Stimulated activated naive CD8-positive, alpha-beta T cell treated with anti-CD3 and anti-CD28 coated beads, Interleukin-15, amount 100 ng/mL, for 72 hours (primary cell): ENCODE data around the gene FZD10.
A peak's percentile ranks its signal among the peaks of the same experiment; 100 is the strongest.

Experiments
- ATAC-seq: fragments of 150-1000 bp; cut with Tn5 transposase; 2 replicates; pipeline ENCODE4 v1.10.0; 2021; ENCODE audit warnings: mild to moderate bottlenecking, moderate library complexity
- DNase-seq, 2 donors: peaks; one replicate each; pipeline ENCODE4 v3.0.0; 2021 to 2022
- H3K27ac Mint-ChIP-seq, 2 donors: one replicate each; pipeline ENCODE4 v1.8.0; 2022; ENCODE audit warnings: mild to moderate bottlenecking in 2 of 2, mixed read lengths in 2 of 2, moderate library complexity in 2 of 2
- H3K27me3 Mint-ChIP-seq: one replicate; pipeline ENCODE4 v1.8.0; 2022; ENCODE audit warnings: mixed read lengths
- H3K4me1 Mint-ChIP-seq: one replicate; pipeline ENCODE4 v1.8.0; 2022; ENCODE audit warnings: mild to moderate bottlenecking, mixed read lengths
- H3K4me3 Mint-ChIP-seq, 2 donors: one replicate each; pipeline ENCODE4 v1.8.0; 2022; ENCODE audit warnings: mild to moderate bottlenecking in 2 of 2, mixed read lengths in 2 of 2, moderate library complexity in 1 of 2
- H3K9me3 Mint-ChIP-seq, 2 donors: one replicate each; pipeline ENCODE4 v1.8.0; 2022; ENCODE audit warnings: mixed read lengths in 2 of 2

FZD10 gene

DNA sequence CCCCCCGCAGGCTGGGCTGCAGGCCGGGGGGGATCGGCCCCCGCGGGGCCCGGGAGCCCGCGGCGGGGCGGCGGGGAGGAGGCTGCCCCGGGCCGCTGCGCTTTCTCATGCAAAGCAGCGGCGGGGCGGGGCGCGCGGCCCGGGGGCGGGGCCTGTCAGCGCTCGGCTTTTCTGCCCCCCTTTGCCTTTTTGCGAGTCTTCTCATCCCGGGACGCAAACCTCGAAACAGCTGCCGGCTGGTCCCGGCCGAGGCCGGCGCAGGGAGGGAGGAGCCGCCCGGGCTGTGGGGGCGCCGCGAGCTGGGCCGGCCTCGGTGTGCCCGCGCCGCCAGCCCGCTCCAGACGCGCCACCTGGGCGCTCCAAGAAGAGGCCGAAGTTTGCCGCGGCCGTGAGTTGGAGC lies at the start of gene FZD10:
TSS of gene FZD10 (plus strand) at position 198 of the 400 bp plus-strand sequence. CDS start 479 bp downstream, outside the sequence.
- H3K4me3 Mint-ChIP-seq = peak within 1 kb of the TSS; percentile 62 to 73
- H3K27me3 Mint-ChIP-seq = peaks cover 45% of the 10 kb centered on the region

DNA sequence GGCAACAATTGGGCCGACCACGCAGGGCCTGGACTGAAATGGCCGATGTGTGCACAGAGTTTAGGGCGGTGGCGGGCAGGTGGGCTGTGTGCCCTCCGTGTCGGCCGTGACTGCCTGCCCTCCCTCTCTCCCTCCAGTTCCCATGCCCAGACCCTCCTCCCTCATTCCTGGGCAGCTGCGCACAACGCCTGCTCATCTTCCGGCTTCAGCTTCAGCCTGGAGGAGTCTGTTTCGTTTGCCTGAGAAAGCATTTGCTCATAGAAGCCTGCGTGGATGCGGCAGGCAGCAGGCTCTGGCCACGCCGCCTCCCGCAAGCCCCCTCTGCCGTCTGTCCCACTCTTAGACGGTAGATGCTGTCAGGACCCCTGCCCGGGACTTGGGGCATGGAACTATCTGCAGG lies 47.3 kb upstream of the FZD10 start:
- peak overlapping the region in 1 of 2 donors; percentile 60 for H3K27ac Mint-ChIP-seq
- no peaks in the 10 kb centered on the region for H3K4me1 Mint-ChIP-seq
- ATAC-seq (no peak), DNase-seq (no peak)
- peaks cover 0 to 4% of the 10 kb centered on the region in 2 donors for H3K9me3 Mint-ChIP-seq
- H3K27me3 Mint-ChIP-seq = peaks cover 46% of the 10 kb centered on the region
- H3K4me3 Mint-ChIP-seq = no peak overlapping the region

More for the DNA sequence above, at the start of gene FZD10:
- Mint-ChIP-seq H3K9me3 (no peaks in the 10 kb centered on the region), H3K4me1 (peaks cover 25% of the 10 kb centered on the region), H3K27ac (no peak within 1 kb of the TSS)
- ATAC-seq (peak; percentile 61), DNase-seq (peak in 1 of 2 donors; percentile 11)

- Mint-ChIP-seq H3K27me3 (peaks cover 46% of the 10 kb centered on the region), H3K27ac (no peak overlapping the region), H3K9me3 (no peaks in the 10 kb centered on the region), H3K4me1 (no peaks in the 10 kb centered on the region), H3K4me3 (no peak overlapping the region)
- ATAC-seq (no peak), DNase-seq (no peak)
Observed at GRCh38 chr12:130115646-130116045, 46.6 kb upstream of the FZD10 start.

GRCh38 chr12:130116791-130117190 lies 45.5 kb upstream of the FZD10 start:
- H3K4me1 Mint-ChIP-seq = no peaks in the 10 kb centered on the region
- no peaks in the 10 kb centered on the region for H3K9me3 Mint-ChIP-seq
- no peak overlapping the region for H3K4me3 Mint-ChIP-seq
- peaks cover 47% of the 10 kb centered on the region for H3K27me3 Mint-ChIP-seq
- ATAC-seq = no peak
- H3K27ac Mint-ChIP-seq = no peak overlapping the region
- DNase-seq = no peak

- no peaks in the 10 kb centered on the region for H3K4me1 Mint-ChIP-seq
- no peak for ATAC-seq
- no peak overlapping the region for H3K27ac Mint-ChIP-seq
- peaks cover 48% of the 10 kb centered on the region for H3K27me3 Mint-ChIP-seq
- DNase-seq = no peak
- no peak overlapping the region for H3K4me3 Mint-ChIP-seq
- no peaks in the 10 kb centered on the region for H3K9me3 Mint-ChIP-seq
Observed at GRCh38 chr12:130117233-130117632, 45.0 kb upstream of the FZD10 start.

- ATAC-seq (no peak), DNase-seq (no peak)
- H3K9me3 Mint-ChIP-seq = no peaks in the 10 kb centered on the region
- no peak overlapping the region for H3K4me3 Mint-ChIP-seq
- no peak overlapping the region for H3K27ac Mint-ChIP-seq
- no peaks in the 10 kb centered on the region for H3K4me1 Mint-ChIP-seq
- peaks cover 45% of the 10 kb centered on the region for H3K27me3 Mint-ChIP-seq
Observed at GRCh38 chr12:130117701-130118100, 44.6 kb upstream of the FZD10 start.

GRCh38 chr12:130118181-130118580 lies 44.1 kb upstream of the FZD10 start:
- Mint-ChIP-seq H3K27me3 (peaks cover 40% of the 10 kb centered on the region), H3K4me3 (no peak overlapping the region)

DNA sequence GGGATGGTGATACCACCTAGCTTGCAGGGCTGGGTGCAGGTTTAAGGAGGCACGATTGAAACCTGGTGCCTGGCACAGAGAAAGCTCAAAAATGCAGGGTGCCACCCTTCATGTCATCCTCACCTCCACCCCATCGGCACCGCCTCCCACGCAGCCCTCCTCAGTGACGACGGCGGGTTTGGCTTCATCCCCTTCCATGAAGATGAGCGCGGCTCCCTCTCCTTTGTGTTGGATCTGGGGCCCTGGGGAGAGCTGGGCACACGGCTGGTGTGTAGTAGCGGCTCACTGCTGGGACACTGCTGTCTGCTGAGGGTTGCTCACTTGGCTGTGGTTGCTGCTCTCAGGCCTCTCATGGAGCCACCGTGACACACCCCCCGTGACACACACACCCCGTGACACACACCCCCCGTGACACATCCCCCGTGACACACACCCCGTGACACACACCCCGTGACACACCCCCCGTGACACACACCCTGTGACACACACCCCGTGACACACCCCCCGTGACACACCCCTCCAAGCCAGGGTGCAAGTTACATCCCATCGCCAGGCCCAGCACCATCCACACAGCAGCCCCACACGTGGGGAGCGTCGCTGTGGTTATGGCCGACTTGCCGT lies 42.9 kb upstream of the FZD10 start:
- no peak overlapping the region for H3K4me3 Mint-ChIP-seq
- H3K4me1 Mint-ChIP-seq = no peaks in the 10 kb centered on the region
- ATAC-seq (peak; percentile 58), DNase-seq (no peak)
- no peaks in the 10 kb centered on the region for H3K9me3 Mint-ChIP-seq
- no peak overlapping the region for H3K27ac Mint-ChIP-seq
- H3K27me3 Mint-ChIP-seq = peaks cover 39% of the 10 kb centered on the region

More at GRCh38 chr12:130118181-130118580, 44.1 kb upstream of the FZD10 start:
- Mint-ChIP-seq H3K4me1 (no peaks in the 10 kb centered on the region), H3K9me3 (no peaks in the 10 kb centered on the region), H3K27ac (no peak overlapping the region)
- no peak for ATAC-seq
- DNase-seq = no peak

GRCh38 chr12:130120012-130120805 lies 42.1 kb upstream of the FZD10 start:
- DNase-seq (no peak), ATAC-seq (peak; percentile 39)
- peaks cover 39% of the 10 kb centered on the region for H3K27me3 Mint-ChIP-seq
- H3K27ac Mint-ChIP-seq = no peak overlapping the region
- H3K9me3 Mint-ChIP-seq = no peaks in the 10 kb centered on the region
- no peak overlapping the region for H3K4me3 Mint-ChIP-seq
- H3K4me1 Mint-ChIP-seq = no peaks in the 10 kb centered on the region

DNA sequence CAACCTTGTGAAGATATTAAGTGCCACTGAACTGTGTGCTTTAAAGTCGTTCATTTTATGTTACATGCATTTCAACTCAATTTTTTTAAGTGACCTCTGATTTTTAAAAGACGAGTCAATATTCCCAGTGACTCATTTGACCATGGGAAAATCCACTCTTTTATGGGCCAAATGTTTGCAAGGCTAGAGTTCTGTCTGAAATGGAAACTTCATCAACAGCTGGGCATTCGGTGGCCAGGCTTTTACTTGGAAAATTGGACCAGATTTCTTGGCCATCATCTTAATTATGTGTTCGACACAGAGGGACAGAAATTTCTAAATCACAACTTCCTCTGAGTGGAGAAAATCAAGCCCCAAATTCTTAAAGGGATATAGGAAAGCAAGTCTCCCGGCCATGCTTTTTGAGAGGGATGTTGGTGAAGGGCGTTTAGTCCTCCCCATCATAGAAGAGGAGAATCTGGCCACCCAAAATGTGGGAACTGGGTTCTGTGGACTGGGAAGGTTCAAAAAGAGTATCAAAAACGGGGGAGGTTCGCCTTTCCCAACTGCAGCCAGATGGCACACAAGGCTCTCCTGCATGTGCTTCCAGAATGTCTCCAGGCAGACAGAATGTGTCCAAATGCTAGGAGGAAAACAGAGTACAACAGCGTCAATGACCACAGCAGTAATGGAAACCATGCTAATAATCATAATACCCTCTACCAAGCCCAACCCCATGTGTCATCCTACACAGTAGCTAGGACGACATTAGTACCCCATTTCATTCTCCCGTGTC lies 40.9 kb upstream of the FZD10 start:
- no peaks in the 10 kb centered on the region for H3K4me1 Mint-ChIP-seq
- ATAC-seq (no peak), DNase-seq (no peak)
- H3K27ac Mint-ChIP-seq = peak overlapping the region in 1 of 2 donors; percentile 5
- peaks cover 39% of the 10 kb centered on the region for H3K27me3 Mint-ChIP-seq
- no peaks in the 10 kb centered on the region for H3K9me3 Mint-ChIP-seq
- H3K4me3 Mint-ChIP-seq = no peak overlapping the region

DNA sequence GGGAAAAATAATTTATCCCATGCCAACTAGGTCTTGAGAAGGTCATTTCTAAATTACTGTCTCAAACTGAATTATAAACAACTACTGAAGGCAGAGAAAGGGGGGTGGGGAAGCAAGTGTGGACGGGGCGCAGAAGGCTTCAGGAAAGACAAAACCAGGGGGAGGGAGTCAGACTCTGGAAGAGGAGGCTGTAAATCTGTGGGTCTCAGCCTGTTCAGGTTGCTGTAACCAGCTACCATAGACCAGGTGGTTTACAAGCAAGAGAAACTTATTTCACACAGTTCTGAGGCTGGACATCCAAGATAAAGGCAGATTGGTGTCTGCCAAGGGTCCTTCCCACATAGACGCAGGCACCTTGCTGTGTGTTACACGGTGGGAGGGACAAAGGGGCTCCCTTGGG lies 39.9 kb upstream of the FZD10 start:
- Mint-ChIP-seq H3K4me3 (no peak overlapping the region), H3K27ac (no peak overlapping the region), H3K4me1 (no peaks in the 10 kb centered on the region), H3K9me3 (no peaks in the 10 kb centered on the region), H3K27me3 (peaks cover 39% of the 10 kb centered on the region)
- no peak for DNase-seq
- ATAC-seq = no peak

- ATAC-seq = peak; percentile 6
Observed at GRCh38 chr12:130124106-130124505, 38.2 kb upstream of the FZD10 start.

GRCh38 chr12:130124605-130125244 lies 37.5 kb upstream of the FZD10 start:
- no peak for ATAC-seq

More at GRCh38 chr12:130124106-130124505, 38.2 kb upstream of the FZD10 start:
- H3K27ac Mint-ChIP-seq = no peak overlapping the region
- H3K27me3 Mint-ChIP-seq = peaks cover 30% of the 10 kb centered on the region
- no peaks in the 10 kb centered on the region for H3K4me1 Mint-ChIP-seq
- DNase-seq = no peak
- no peaks in the 10 kb centered on the region for H3K9me3 Mint-ChIP-seq
- no peak overlapping the region for H3K4me3 Mint-ChIP-seq

GRCh38 chr12:130126023-130126432 lies 36.2 kb upstream of the FZD10 start:
- peak; percentile 50 for ATAC-seq
- H3K4me3 Mint-ChIP-seq = no peak overlapping the region
- H3K4me1 Mint-ChIP-seq = no peaks in the 10 kb centered on the region
- DNase-seq = no peak
- H3K9me3 Mint-ChIP-seq = no peaks in the 10 kb centered on the region
- H3K27ac Mint-ChIP-seq = no peak overlapping the region
- H3K27me3 Mint-ChIP-seq = peaks cover 14% of the 10 kb centered on the region

More at GRCh38 chr12:130124605-130125244, 37.5 kb upstream of the FZD10 start:
- Mint-ChIP-seq H3K27ac (no peak overlapping the region), H3K4me1 (no peaks in the 10 kb centered on the region), H3K9me3 (no peaks in the 10 kb centered on the region), H3K4me3 (no peak overlapping the region), H3K27me3 (peaks cover 27% of the 10 kb centered on the region)
- DNase-seq = no peak

GRCh38 chr12:130127532-130127911 lies 34.7 kb upstream of the FZD10 start:
- H3K4me3 Mint-ChIP-seq = no peak overlapping the region
- peaks cover 1% of the 10 kb centered on the region for H3K4me1 Mint-ChIP-seq
- no peak overlapping the region for H3K27ac Mint-ChIP-seq
- no peaks in the 10 kb centered on the region for H3K9me3 Mint-ChIP-seq
- no peak for ATAC-seq
- peaks cover 8% of the 10 kb centered on the region for H3K27me3 Mint-ChIP-seq
- DNase-seq = no peak
